GM23338 (cell line): ENCODE measurements around the gene GPC2. TPM values are rescaled to one million over a fixed set of nuclear protein-coding genes. Genes with fewer than 3 reads are reported as not detected.
"Not testable (repeated sequence)": the region's sequence is repeated elsewhere in the genome, so short reads cannot be mapped to it uniquely, and the experiment has no call there.

Experiments
- ATAC-seq: fragments of 200-7000 bp; cut with Tn5 transposase; 3 replicates; pipeline ENCODE4 v1.9.1; 2020
- DNase-seq: peaks from one replicate; pipeline ENCODE4 v3.0.0-alpha.2; 2015; ENCODE audit warnings: low spot score
- H2AFZ ChIP-seq: fragments of 200-600 bp; sonication (generic); 2 replicates; pipeline ENCODE4 v1.8.0; 2016; ENCODE audit warnings: antibody characterized with exemption, mild to moderate bottlenecking, moderate library complexity
- H3F3A ChIP-seq: fragments of 200-600 bp; sonication (generic); replicated peaks from 2 replicates; pipeline ENCODE4 v1.8.0; 2017; ENCODE audit warnings: antibody characterized with exemption, mixed run types, low read depth
- H3K27ac ChIP-seq: fragments of 200-600 bp; sonication (generic); 2 replicates; pipeline ENCODE4 v1.6.1; 2016; ENCODE audit warnings: low read depth
- H3K27me3 ChIP-seq: fragments of 200-600 bp; sonication (generic); 2 replicates; pipeline ENCODE4 v1.8.0; 2016; ENCODE audit warnings: mild to moderate bottlenecking, mixed run types, moderate library complexity; ENCODE audit not compliant: insufficient read depth
- H3K36me3 ChIP-seq: fragments of 200-600 bp; sonication (generic); 2 replicates; pipeline ENCODE4 v1.8.0; 2016; ENCODE audit warnings: mild to moderate bottlenecking; ENCODE audit not compliant: insufficient read depth
- H3K4me1 ChIP-seq: fragments of 200-600 bp; sonication (generic); 2 replicates; pipeline ENCODE4 v1.8.0; 2016; ENCODE audit warnings: mild to moderate bottlenecking, moderate library complexity; ENCODE audit not compliant: insufficient read depth
- H3K4me2 ChIP-seq: fragments of 200-600 bp; sonication (generic); 2 replicates; pipeline ENCODE4 v1.7.1; 2017; ENCODE audit warnings: mixed run types
- H3K4me3 ChIP-seq: fragments of 200-600 bp; sonication (generic); 2 replicates; pipeline ENCODE4 v1.6.1; 2016; ENCODE audit warnings: mixed run types
- H3K79me2 ChIP-seq: fragments of 200-600 bp; sonication (generic); replicated peaks from 2 replicates; pipeline ENCODE4 v1.8.0; 2017; ENCODE audit warnings: mild to moderate bottlenecking; ENCODE audit not compliant: insufficient read depth
- H3K9me2 ChIP-seq: fragments of 200-600 bp; sonication (generic); 2 replicates; pipeline ENCODE4 v1.8.0; 2017; ENCODE audit not compliant: insufficient read depth
- H4K20me1 ChIP-seq: fragments of 200-600 bp; sonication (generic); replicated peaks from 2 replicates; pipeline ENCODE4 v1.8.0; 2017; ENCODE audit warnings: mild to moderate bottlenecking; ENCODE audit not compliant: insufficient read depth
- H3K27ac Mint-ChIP-seq: 2 replicates; pipeline ENCODE4 v1.8.0; 2020; ENCODE audit warnings: inconsistent platforms, mild to moderate bottlenecking, moderate library complexity, mixed read lengths
- H3K27me3 Mint-ChIP-seq: 3 replicates; pipeline ENCODE4 v1.8.0; 2022; ENCODE audit warnings: low read depth, mild to moderate bottlenecking, moderate library complexity, mixed read lengths, inconsistent platforms; ENCODE audit not compliant: insufficient read depth, poor library complexity
- H3K36me3 Mint-ChIP-seq: 3 replicates; pipeline ENCODE4 v1.8.0; 2021; ENCODE audit warnings: low read depth, mild to moderate bottlenecking, inconsistent platforms, moderate library complexity, mixed read lengths
- H3K4me1 Mint-ChIP-seq: 3 replicates; pipeline ENCODE4 v1.8.0; 2020; ENCODE audit warnings: mild to moderate bottlenecking, inconsistent platforms, mixed read lengths
- H3K4me3 Mint-ChIP-seq: 3 replicates; pipeline ENCODE4 v1.8.0; 2021; ENCODE audit warnings: moderate library complexity, mild to moderate bottlenecking, inconsistent platforms, mixed read lengths
- H3K9me3 Mint-ChIP-seq: 3 replicates; pipeline ENCODE4 v1.8.0; 2020; ENCODE audit warnings: moderate library complexity, mild to moderate bottlenecking, inconsistent platforms, mixed read lengths
- CREB1 ChIP-seq: fragments of 250-450 bp; sonication (Bioruptor Pico); IDR thresholded peaks from 2 replicates; pipeline ENCODE4 v1.5.0; 2020; ENCODE audit warnings: low read depth, mild to moderate bottlenecking, moderate library complexity
- EZH2 ChIP-seq: fragments of 200-600 bp; sonication (generic); IDR thresholded peaks from one replicate; pipeline ENCODE4 v1.8.0; 2017; ENCODE audit warnings: antibody characterized with exemption, mild to moderate bottlenecking, low read depth; ENCODE audit not compliant: unreplicated experiment
- EZH2phosphoT487 ChIP-seq: fragments of 200-600 bp; sonication (generic); IDR thresholded peaks from one replicate; pipeline ENCODE4 v1.8.1; 2018; ENCODE audit warnings: antibody characterized with exemption; ENCODE audit not compliant: unreplicated experiment
- JUNB ChIP-seq: IDR thresholded peaks from one replicate; pipeline ENCODE4 v1.6.1; 2016; ENCODE audit warnings: antibody characterized with exemption; ENCODE audit not compliant: unreplicated experiment
- NANOG ChIP-seq: IDR thresholded peaks from 2 replicates; pipeline ENCODE4 v1.6.1; 2016; ENCODE audit warnings: antibody characterized with exemption, borderline replicate concordance
- POLR2AphosphoS5 ChIP-seq: IDR thresholded peaks from 2 replicates; pipeline ENCODE4 v1.6.1; 2016; ENCODE audit warnings: antibody characterized with exemption, low read depth
- STAT1 ChIP-seq: IDR thresholded peaks from one replicate; pipeline ENCODE4 v1.6.1; 2016; ENCODE audit warnings: antibody characterized with exemption; ENCODE audit not compliant: unreplicated experiment
- ZNF114 ChIP-seq: fragments of 250-450 bp; sonication (Bioruptor Pico); IDR thresholded peaks from 2 replicates; pipeline ENCODE4 v1.5.0; 2020; ENCODE audit warnings: mild to moderate bottlenecking, moderate library complexity
- polyA plus RNA-seq: library from polyadenylated mRNA; unstranded; fragments of >200 nt; fragmentation: Nextera tagmentation; extraction: Ambion mirVana; gene quantifications from 2 replicates; pipeline ENCODE4 v1.2.1, GENCODE V29; 2016
- total RNA-seq: library from RNA; depleted of rRNA; stranded (reverse); fragments of >200 nt; shearing (Covaris generic); gene quantifications from 2 replicates; pipeline ENCODE4 v1.2.3, GENCODE V29; 2014
- TF ChIP-seq, protein P1 (sequence below): IDR thresholded peaks from one replicate; pipeline ENCODE4 v1.6.1; 2018; ENCODE audit warnings: antibody characterized with exemption; ENCODE audit not compliant: unreplicated experiment
- TF ChIP-seq, protein P2 (sequence below): IDR thresholded peaks from 2 replicates; pipeline ENCODE4 v1.6.1; 2016; ENCODE audit warnings: antibody characterized with exemption
- TF ChIP-seq, protein P3 (sequence below), 2 experiments: fragments of 200-600 bp in 1 of 2; sonication (generic) in 1 of 2; conservative IDR thresholded peaks; 2 replicates each; pipeline versions ENCODE4 v1.5.1 to v1.6.1; 2016 to 2017; ENCODE audit warnings: antibody characterized with exemption in 2 of 2, low read depth in 2 of 2, mild to moderate bottlenecking in 2 of 2, moderate library complexity in 1 of 2

GPC2 gene
- total and polyA plus RNA-seq, 2 experiments from 2014 or later = 10.7 to 48.8 TPM

DNA sequence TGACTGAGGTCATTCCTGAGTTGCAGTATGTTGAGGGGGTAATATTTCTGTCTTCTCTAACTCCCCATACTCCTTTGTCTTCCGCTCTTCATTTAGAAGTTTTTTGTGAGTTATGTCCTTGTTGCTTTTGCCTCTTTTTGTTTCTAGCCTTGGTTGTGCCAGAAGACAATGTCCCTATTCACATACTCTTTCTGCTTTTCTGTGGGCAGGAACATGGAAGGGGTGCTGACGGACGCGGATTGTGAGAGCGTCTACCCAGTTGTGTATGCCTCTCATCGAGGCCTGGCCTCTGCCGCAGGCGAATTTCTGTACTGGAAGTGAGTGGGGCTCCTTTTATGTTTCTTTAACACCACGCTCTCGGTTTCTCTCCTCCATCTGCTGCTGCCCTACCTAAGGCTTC is 21.1 kb upstream of the GPC2 start:
- no peaks in the 10 kb centered on the region for H3K9me3 Mint-ChIP-seq
- H3K27ac ChIP-seq = no peak overlapping the region
- H3K79me2 ChIP-seq = no peaks in the 10 kb centered on the region
- peaks cover 16% of the 10 kb centered on the region for H3K4me1 Mint-ChIP-seq
- H3K4me3 Mint-ChIP-seq = no peak overlapping the region
- no peak overlapping the region for H3K4me2 ChIP-seq
- ATAC-seq = no peak
- H3K4me1 ChIP-seq = no peaks in the 10 kb centered on the region; the same call in 1 of the 2 replicates
- H3K27ac Mint-ChIP-seq = no peak overlapping the region
- peaks cover 11% of the 10 kb centered on the region for H3K27me3 Mint-ChIP-seq
- H3K36me3 Mint-ChIP-seq = no peaks in the 10 kb centered on the region
- no peak overlapping the region for H2AFZ ChIP-seq
- H4K20me1 ChIP-seq = no peaks in the 10 kb centered on the region
- no peak for DNase-seq
- H3K4me3 ChIP-seq = no peak overlapping the region
- H3F3A ChIP-seq = no peaks in the 10 kb centered on the region
- H3K27me3 ChIP-seq = no peaks in the 10 kb centered on the region
- H3K9me2 ChIP-seq = no peaks in the 10 kb centered on the region
- TF ChIP-seq CREB1 (CRISPR knock-in tag) = no peak
- TF ChIP-seq JUNB = no peak
- TF ChIP-seq, protein P1, sequence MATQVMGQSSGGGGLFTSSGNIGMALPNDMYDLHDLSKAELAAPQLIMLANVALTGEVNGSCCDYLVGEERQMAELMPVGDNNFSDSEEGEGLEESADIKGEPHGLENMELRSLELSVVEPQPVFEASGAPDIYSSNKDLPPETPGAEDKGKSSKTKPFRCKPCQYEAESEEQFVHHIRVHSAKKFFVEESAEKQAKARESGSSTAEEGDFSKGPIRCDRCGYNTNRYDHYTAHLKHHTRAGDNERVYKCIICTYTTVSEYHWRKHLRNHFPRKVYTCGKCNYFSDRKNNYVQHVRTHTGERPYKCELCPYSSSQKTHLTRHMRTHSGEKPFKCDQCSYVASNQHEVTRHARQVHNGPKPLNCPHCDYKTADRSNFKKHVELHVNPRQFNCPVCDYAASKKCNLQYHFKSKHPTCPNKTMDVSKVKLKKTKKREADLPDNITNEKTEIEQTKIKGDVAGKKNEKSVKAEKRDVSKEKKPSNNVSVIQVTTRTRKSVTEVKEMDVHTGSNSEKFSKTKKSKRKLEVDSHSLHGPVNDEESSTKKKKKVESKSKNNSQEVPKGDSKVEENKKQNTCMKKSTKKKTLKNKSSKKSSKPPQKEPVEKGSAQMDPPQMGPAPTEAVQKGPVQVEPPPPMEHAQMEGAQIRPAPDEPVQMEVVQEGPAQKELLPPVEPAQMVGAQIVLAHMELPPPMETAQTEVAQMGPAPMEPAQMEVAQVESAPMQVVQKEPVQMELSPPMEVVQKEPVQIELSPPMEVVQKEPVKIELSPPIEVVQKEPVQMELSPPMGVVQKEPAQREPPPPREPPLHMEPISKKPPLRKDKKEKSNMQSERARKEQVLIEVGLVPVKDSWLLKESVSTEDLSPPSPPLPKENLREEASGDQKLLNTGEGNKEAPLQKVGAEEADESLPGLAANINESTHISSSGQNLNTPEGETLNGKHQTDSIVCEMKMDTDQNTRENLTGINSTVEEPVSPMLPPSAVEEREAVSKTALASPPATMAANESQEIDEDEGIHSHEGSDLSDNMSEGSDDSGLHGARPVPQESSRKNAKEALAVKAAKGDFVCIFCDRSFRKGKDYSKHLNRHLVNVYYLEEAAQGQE = no peak
- no peak for TF ChIP-seq EZH2
- TF ChIP-seq, protein P2, sequence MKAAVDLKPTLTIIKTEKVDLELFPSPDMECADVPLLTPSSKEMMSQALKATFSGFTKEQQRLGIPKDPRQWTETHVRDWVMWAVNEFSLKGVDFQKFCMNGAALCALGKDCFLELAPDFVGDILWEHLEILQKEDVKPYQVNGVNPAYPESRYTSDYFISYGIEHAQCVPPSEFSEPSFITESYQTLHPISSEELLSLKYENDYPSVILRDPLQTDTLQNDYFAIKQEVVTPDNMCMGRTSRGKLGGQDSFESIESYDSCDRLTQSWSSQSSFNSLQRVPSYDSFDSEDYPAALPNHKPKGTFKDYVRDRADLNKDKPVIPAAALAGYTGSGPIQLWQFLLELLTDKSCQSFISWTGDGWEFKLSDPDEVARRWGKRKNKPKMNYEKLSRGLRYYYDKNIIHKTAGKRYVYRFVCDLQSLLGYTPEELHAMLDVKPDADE = no peak
- no peak for TF ChIP-seq EZH2phosphoT487
- H3K36me3 ChIP-seq = no peaks in the 10 kb centered on the region

DNA sequence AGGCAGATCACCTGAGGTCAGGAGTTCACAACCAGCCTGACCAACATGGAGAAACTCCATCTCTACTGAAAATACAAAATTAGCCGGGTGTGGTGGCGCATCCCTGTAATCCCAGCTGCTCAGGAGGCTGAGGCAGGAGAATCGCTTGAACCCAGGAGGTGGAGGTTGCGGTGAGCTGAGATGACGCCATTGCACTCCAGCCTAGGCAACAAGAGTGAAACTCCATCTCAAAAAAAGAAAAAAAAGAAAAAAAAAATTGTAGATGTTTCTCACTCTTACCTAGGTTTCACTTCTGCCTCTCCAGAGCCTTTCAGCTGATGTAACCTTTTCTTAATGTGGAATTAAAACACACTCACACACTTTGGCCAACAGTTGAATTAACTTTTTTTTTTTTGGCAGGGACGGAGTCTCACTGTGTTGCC is 18.7 kb upstream of the GPC2 start:
- peaks cover 13% of the 10 kb centered on the region for H3K27me3 Mint-ChIP-seq
- DNase-seq, H3K4me2 ChIP-seq, H3K36me3 Mint-ChIP-seq, H3F3A ChIP-seq, H3K79me2 ChIP-seq, H3K4me1 Mint-ChIP-seq, H3K9me3 Mint-ChIP-seq, H3K36me3 ChIP-seq, H3K27me3 ChIP-seq, H4K20me1 ChIP-seq, H3K4me1 ChIP-seq, H3K27ac Mint-ChIP-seq, H3K4me3 ChIP-seq, H3K9me2 ChIP-seq, H3K27ac ChIP-seq, ATAC-seq, H2AFZ ChIP-seq, H3K4me3 Mint-ChIP-seq: not testable (repeated sequence)

DNA sequence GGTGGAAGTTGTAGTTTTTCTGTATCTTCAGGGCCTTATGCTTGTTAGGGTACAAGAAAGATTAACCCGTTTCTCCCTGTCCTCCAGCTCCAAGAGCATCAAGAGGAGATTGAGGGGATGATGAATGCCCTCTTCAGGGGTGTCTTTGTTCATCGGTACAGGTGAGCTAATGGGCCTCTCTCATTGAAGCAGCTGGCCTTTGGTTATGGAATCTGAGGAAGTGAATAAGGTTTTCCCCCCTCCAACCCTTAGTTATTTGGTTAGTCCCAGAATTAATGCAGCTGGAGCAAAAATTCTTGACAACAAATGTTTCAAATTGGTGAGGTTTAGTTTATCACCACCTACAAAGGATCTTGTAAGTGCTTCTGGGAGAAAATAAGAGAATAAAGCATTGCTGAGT is 18.0 kb upstream of the GPC2 start:
- H3K27me3 Mint-ChIP-seq = peaks cover 11% of the 10 kb centered on the region
- Histone ChIP-seq H3K36me3 (no peaks in the 10 kb centered on the region), H3F3A (no peaks in the 10 kb centered on the region), H3K9me2 (no peaks in the 10 kb centered on the region), H3K4me1 (no peaks in the 10 kb centered on the region), H2AFZ (no peak overlapping the region), H3K4me2 (no peak overlapping the region), H4K20me1 (no peaks in the 10 kb centered on the region), H3K27ac (no peak overlapping the region), H3K27me3 (no peaks in the 10 kb centered on the region), H3K4me3 (no peak overlapping the region), H3K79me2 (no peaks in the 10 kb centered on the region)
- H3K36me3 Mint-ChIP-seq = no peaks in the 10 kb centered on the region
- H3K4me3 Mint-ChIP-seq = no peak overlapping the region
- no peaks in the 10 kb centered on the region for H3K9me3 Mint-ChIP-seq
- H3K27ac Mint-ChIP-seq = no peak overlapping the region
- ATAC-seq (peak; percentile 35; the same call in 1 of the 3 replicates), DNase-seq (no peak)
- H3K4me1 Mint-ChIP-seq = peaks cover 11% of the 10 kb centered on the region
- TF ChIP-seq JUNB (no peak), EZH2phosphoT487 (no peak), POLR2AphosphoS5 (no peak), STAT1 (no peak), ZNF114 (CRISPR knock-in tag) (no peak), EZH2 (no peak), CREB1 (CRISPR knock-in tag) (no peak), NANOG (no peak)
- TF ChIP-seq, protein P2 = no peak
- TF ChIP-seq, protein P3, sequence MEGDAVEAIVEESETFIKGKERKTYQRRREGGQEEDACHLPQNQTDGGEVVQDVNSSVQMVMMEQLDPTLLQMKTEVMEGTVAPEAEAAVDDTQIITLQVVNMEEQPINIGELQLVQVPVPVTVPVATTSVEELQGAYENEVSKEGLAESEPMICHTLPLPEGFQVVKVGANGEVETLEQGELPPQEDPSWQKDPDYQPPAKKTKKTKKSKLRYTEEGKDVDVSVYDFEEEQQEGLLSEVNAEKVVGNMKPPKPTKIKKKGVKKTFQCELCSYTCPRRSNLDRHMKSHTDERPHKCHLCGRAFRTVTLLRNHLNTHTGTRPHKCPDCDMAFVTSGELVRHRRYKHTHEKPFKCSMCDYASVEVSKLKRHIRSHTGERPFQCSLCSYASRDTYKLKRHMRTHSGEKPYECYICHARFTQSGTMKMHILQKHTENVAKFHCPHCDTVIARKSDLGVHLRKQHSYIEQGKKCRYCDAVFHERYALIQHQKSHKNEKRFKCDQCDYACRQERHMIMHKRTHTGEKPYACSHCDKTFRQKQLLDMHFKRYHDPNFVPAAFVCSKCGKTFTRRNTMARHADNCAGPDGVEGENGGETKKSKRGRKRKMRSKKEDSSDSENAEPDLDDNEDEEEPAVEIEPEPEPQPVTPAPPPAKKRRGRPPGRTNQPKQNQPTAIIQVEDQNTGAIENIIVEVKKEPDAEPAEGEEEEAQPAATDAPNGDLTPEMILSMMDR (conservative IDR thresholded peaks at IDR 0.05; ENCODE audit: low read depth in 2 of 2) = no peak
